GM19240 (cell line): Measurements from ENCODE around the gene PET100.
A peak's percentile ranks its signal among the peaks of the same experiment; 100 is the strongest.
"Not testable (repeated sequence)": the region's sequence is repeated elsewhere in the genome, so short reads cannot be mapped to it uniquely, and the experiment has no call there.

ENCODE experiments used
- DNase-seq: peaks from one replicate; pipeline ENCODE4 v3.0.0; 2011; ENCODE audit warnings: low spot score; ENCODE audit not compliant: insufficient read length

The PET100 gene

DNA sequence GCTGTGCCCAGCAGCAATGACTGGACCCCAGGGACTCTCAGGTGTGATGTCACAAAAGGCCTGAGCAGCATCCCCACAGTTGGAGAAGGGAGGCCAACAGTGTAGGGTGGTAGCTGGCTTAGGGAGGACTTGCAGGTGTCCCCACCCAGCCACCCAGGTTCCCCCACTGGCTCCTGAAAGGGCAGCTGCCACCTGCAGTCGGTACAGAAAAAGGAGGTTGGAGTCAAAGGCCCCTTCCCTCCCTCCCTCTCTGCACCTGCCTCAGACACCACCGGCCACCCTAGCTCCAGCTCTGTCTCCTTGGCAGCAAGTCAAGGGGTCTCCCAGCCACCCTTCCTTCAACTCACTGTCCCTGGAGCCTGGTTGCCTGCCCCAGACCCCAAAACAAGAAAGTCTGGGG is 4.1 kb downstream of the PET100 start, which contains the start of gene PCP2:
TSS of gene PCP2 (minus strand) at position 22 of the 400 bp plus-strand sequence. CDS start 262 bp downstream, outside the sequence.
- no peak for DNase-seq

DNA sequence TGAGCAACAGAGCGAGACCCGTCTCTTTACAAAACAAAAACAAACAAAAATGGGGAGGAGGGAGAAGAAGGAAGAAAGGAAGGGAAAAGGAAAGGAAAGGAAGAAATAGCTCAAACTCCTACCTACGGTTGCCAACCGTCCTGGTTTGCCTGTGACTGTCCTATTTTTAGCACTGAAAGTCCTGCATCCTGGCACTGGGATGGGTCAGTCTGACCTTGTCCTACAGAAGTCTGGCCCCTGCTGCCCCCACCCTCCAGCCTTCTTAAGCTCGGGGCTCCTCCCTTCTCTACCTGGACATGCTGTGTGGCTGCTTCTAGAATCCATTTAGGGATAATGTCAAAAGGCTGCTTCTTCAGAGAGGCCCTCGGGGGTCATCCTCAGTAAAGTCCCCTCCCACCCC is 6.1 kb downstream of the PET100 start:
- no peak for DNase-seq

DNA sequence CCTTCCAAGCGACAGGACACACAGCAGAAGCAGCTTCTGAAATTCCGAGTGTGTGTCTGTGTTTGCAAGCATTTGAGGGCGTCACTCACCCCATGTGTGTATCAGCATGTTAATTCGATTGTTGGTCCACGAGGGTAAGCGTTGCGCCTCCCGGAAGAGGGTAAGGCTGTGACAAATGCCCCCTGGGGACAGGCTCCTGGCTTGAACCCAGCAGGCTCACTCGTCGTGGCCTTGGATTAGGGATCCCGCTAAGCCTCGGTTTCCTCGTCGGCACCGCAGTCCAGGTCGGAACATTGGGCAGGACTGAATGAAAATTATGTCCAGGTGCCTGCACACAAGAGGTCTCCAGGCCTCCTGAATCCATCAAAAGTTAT is 6.7 kb downstream of the PET100 start:
- no peak for DNase-seq

DNA sequence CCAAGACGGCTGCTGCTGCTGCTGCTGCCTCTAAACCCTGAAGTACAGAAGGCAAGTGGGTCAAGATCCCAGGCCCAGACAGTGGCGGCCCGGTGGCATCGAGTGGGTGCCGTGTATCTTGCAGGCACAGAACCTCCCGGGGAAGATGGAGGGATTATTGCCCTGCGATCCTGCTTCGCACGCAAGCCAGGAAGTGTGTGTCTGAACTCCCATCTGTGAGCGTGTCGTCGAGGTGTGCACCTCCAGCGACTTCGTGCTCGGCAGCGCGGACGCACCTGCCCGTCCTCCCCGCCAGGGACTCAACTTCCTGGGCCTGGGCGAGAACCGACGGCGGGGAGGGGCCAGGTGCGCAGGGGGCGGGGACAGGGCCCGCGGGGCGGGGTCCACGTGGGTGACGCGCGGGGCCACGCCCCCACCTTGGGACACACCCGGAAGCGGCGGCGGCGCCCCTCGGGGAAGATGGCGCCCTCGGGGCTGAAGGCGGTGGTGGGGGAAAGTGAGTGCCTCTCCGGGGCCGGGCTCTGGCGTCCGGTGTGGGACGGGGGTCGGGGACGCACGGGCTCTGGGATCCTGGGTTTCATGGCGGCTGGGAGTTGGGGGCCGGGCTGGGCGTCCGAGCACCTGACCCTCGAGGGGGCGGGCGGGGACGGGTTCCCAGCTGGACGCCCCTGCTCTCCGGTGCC is 7.2 kb downstream of the PET100 start, which contains the start of gene STXBP2:
TSS of gene STXBP2 (plus strand) at position 420 of the 683 bp plus-strand sequence. CDS start at position 460, 40 bp downstream.
- peak; percentile 98 for DNase-seq

DNA sequence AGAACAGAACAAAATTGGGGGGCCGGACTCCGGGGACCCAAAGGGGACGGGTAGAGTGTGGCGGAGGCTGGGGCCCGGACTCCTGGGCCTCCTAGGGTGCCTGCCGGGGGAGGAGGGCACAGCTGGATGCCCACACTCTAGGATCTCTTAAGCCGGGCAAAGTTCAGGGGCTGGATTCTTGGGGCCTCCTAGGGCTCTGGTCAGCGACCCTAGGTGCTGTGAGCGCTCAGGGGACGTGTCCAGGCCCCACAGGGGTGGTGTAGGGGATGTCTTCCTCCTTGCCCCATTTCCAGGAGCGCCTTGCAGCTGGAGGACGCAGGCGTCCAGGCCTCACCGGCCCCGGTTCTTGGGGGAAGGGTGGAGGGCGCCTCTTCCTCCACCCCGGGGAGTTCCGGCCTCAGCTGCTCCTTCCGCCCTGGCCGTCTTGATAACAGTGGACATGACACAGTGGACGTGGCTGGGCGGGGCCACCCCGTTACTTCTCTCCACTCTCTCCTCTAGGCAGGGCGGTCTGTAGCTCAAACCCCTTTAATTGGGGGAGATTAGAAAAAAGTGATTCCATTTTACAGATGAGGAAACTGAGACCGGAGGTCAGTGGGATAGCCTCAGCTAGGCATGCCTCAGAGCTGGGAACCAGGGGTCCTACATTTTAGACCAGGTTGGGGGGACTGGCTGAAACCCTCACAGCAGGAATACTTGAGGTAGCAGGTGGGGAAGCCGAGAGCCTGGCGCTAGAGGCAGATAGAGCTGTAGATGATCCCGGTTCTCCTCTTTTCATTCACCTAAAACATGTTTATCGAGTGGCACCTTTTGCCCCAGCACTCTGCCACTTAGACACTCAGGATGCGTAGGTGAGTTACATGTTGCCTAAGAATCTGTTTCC is 8.0 kb downstream of the PET100 start:
- DNase-seq = no peak

DNA sequence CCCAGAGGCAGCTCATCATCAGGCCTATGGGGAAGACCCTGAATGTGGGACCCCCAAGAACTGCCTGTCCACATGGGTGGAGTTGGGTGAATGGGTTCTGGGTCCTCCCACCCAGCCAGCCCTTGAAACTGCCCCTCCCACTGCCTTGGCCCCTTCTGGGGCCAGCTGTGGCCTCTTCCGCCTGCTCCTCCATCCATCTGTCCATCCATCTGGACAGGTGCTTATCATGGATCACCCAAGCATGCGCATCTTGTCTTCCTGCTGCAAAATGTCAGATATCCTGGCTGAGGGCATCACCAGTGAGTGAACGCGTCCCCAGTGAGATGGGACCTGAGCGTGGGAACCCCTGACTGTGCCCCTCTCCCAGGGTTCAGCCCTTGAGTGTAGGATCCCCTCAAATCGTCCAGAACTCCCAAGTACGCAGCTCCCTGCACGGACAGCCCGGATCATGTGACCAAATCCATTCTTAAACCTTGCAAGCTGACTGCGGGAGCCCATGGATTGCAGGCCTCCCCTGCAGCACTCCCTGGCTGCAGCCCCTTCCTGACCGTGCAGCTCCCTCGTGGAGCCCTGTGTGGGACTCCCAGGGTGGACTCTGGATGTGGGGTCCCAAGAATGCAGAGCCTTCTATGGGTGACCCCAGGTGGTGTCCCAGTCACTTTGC is 9.3 kb downstream of the PET100 start:
- DNase-seq = no peak

DNA sequence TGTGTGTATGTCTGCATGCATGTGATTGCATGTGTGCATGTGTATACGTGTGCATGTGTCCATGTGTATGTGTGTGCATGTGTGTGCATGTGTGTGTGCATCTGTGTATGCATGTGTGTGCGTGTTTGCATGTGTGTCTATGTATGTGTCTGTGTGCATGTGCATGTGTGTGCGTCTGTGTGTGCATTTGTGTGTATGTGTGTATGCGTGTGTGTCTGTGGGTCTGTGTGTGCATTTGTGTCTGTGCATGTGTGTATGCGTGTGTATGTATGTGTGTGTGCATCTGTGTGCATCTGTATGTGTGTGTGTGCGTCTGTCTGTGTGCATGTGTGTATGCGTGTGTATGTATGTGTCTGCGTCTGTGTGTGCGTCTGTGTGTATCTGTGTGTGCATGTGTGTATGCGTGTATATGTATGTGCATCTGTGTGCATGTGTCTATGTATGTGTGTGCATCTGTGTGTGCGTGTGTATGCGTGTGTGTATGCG is 10.3 kb downstream of the PET100 start:
- DNase-seq = no peak

DNA sequence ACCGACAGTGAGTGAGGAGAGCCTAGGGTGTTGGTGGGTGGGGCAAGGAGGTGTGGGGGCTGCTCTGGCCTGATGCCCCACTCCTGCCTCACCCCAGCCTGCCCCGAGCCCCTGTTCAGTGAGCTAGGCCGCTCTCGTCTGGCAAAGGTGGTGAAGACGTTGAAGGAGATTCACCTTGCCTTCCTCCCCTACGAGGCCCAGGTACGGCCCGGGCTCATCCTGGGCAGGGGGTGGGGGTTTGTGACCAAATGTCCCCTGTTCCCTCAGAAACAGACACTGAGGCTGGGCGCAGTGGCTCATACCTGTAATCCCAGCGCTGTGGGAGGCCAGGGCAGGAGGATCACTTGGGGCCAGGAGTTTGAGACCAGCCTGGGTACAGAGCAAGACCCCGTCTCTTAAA is 11.2 kb downstream of the PET100 start:
- no peak for DNase-seq

DNA sequence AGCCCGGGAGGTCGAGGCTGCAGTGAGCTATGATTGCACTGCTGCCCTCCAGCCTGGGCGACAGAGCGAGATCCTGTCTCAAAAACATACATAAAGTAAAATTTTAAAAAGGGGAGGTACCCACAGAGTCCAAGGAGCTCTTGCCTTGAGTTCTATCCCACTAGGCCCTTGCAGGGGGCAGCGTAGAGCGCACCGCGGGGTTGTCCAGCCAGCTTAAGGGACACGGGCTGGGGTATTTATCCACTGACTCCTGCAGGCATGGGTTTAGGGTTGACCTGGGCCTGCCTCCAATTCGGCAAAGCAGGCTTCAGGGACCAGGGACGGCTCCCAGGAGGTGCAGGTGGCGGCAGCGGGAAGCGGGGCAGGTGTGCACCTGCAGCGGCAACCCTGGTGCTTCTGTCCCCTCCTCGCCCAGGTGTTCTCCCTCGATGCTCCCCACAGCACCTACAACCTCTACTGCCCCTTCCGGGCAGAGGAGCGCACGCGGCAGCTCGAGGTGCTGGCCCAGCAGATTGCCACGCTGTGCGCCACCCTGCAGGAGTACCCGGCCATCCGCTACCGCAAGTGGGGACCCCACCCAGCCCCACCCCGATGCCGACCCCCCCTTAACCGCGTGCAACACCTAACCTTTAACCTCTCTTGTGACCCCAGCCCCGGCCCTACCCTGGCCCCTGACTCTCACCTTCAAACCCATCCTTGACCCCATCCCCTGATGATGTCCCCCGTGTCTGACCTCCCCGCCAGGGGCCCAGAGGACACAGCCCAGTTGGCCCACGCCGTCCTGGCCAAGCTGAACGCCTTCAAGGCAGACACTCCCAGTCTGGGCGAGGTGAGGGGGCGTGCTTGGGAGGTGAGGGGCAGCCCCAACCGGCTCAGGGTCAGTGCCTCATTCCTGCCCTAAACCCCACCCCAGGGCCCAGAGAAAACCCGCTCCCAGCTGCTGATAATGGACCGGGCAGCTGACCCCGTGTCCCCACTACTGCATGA is 12.0 kb downstream of the PET100 start:
- DNase-seq = no peak

DNA sequence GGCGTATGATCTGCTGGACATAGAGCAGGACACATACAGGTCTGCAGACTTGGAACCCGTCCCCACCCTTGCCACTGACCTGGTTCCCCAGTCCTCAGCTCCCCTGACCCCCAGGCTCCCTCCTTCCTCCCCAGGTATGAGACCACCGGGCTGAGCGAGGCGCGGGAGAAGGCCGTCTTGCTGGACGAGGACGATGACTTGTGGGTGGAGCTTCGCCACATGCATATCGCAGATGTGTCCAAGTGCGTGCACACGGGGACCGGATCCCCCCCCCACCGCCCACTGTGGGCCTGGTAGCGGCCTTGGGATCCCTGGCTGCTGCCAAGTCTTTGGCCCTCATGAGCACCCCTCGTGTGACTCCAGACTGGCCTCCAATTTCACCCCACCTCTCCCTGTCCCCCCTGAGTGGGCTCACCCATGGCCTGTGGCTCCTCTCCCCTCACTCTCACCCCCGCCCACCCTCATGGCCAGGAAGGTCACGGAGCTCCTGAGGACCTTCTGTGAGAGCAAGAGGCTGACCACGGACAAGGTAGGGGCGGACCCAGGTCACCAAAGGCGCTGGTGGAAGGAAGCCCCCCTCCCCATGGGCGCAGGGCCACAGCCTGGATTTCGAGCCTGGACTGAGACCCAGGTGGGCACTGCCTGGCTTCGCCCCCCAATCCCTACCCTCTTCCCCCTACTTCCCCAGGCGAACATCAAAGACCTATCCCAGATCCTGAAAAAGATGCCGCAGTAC is 12.9 kb downstream of the PET100 start:
- DNase-seq = no peak

DNA sequence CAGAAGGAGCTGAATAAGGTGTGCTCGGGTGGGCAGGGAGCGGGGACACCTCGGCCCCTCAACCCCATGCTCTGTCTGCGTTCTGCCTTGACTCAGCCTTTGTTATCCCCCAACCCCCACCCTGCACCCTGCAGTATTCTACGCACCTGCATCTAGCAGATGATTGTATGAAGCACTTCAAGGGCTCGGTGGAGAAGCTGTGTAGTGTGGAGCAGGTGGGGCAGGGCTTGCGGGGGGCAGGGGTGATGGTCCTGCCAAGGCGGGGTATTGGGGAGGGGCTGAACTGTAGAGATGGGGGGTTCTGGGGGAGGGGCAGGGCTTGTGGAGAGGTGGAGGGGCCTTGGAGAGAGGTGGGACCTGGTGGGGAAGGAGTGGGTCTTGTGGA is 13.4 kb downstream of the PET100 start:
- no peak for DNase-seq

DNA sequence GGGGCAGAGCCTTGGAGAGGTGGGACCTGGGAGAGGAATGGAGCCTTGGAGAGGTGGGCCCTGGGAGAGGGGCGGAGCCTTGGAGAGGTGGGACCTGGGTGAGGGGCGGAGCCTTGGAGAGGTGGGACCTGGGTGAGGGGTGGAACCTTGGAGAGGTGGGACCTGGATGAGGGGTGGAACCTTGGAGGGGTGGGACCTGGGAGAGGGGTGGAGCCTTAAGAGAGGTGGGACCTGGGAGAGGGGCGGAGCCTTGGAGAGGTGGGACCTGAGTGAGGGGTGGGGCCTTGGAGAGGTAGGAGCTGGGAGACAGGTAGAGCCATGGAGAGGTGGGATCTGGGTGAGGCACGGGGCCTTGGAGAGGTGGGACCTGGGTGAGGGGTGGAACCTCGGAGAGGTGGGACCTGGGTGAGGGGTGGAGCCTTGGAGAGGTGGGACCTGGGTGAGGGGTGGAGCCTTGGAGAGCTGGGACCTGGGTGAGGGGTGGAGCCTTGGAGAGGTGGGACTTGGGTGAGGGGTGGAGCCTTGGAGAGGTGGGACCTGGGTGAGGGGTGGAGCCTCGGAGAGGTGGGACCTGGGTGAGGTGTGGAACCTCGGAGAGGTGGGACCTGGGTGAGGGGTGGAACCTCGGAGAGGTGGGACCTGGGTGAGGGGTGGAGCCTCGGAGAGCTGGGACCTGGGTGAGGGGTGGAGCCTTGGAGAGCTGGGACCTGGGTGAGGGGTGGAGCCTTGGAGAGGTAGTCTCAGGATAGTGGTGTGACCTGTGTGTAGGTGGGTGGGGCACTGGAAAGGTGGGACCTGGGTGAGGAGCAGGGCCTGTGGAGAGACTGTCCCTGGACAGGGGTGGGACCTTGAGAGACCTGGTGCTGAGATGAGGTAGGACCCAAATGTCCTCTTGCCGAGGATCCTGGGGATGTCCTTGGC is 14.3 kb downstream of the PET100 start:
- not testable (repeated sequence) for DNase-seq

DNA sequence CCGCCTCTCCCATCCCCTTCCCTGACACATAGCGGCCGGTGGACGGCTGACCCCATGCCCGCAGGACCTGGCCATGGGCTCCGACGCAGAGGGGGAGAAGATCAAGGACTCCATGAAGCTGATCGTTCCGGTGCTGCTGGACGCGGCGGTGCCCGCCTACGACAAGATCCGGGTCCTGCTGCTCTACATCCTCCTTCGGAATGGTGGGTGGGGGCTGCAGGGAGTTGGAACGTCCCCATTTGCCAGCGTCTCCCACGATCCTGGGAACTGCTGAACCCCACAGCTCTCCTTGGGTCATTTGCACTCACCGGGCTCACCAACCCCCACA is 14.9 kb downstream of the PET100 start:
- DNase-seq = no peak

DNA sequence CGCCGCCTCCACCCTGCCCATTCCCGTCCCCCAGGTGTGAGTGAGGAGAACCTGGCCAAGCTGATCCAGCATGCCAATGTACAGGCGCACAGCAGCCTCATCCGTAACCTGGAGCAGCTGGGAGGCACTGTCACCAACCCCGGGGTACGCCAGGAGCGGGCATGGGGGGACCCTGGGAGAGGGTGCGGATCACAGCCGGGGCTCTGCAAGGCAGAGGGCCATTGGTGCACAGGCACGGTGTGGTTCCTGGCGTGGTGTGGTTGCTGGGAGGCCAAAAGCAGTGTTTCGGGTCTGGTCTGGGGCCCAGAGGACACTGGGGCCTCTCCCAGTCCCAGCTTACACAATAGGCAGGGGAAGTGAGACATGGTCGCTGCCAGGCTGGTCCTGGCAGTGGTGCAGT is 15.6 kb downstream of the PET100 start:
- no peak for DNase-seq

DNA sequence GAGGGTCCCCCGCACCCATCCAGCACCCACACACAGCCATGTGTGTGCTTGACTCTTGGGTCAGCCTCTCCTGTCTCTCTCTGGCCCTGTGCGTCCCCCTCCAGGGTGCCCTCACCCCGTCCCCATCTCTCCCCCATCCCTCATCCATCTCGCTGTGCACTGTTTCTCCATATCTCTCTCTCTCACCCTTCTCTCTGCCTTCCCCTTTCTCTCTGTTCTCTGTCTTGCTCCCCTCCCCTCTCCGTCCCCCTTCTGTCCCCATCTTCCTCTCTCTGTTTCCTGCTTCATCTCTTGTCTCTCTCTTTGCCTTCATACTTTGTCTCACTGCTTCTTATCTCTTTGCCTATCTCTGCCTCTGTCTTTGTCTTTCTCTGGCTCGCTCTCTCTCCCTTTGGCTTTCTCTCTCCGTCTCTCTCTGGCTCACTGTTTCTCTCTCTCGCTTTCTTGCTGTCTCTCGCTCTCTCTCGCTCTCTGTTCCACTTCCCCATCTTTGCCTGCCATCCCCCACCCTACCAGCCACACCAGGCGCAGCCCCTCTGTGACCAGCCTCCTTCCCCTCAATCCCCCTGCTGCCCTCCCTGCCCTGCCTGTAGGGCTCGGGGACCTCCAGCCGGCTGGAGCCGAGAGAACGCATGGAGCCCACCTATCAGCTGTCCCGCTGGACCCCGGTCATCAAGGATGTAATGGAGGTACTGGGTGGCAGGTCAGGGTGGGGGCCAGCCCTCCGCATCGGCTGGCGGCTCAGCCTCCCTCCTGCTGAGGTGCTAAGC is 16.2 kb downstream of the PET100 start:
- no peak for DNase-seq

DNA sequence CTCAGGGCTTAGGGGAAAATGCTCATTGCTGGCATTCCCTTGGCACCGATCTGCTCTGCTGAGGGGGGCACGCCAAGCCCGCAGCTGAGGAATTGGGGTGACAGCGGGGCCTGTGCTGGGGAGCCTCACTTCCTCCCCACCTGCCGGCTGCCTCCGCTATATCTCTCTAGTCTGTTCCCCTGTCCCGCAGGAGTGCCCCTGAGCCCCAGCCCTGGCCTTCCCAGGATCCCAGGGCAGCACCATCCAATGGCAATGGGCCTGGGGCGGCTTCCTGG is 16.8 kb downstream of the PET100 start:
- no peak for DNase-seq

DNA sequence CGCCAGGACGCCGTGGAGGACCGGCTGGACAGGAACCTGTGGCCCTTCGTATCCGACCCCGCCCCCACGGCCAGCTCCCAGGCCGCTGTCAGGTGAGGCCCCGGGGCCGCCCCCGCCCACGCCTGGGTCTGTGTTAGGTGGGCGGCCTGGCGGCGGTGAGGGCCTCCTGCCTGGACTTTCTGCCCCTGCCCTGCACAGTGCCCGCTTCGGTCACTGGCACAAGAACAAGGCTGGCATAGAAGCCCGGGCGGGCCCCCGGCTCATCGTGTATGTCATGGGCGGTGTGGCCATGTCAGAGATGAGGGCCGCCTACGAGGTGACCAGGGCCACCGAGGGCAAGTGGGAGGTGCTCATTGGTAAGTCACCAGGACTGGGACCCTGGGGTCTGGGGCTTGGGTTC is 17.6 kb downstream of the PET100 start:
- DNase-seq = no peak

DNA sequence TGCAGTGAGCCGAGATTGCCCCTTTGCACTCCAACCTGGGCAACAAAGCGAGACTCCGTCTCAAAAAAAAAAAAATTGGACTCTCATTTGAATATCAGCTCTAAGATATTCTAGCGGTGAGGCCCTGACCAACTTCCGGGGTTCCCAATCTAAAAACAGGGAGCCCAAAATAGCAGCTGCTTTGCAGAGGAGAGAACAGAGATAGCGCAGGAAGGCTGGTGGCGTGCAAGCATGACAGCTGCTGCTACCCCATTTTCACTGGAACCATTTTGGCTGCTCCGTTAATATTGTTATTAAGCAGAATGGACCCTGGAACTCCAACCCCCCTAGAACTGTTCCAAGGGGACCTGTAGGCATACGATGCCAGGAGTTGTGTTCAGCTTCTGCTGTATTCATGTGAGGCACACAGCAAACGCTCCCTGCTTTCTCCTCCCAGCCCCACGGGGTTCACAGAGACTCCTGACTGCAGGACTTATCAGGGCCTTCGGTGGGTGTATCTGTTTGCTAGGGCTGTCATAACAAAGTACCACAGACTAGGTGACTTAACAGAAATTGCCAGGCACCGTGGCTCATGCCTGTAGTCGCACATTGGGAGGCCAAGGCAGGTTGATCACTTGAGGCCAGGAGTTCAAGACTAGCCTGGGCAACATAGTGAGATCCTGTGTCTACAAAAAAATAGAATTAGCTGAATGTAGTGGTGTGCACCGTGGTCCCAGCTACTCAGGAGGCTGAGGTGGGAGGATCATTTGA is 18.8 kb downstream of the PET100 start:
- no peak for DNase-seq
